GM21526 (cell line): ENCODE results near the gene ITGA8.

Experiments
- ATAC-seq: cut with Tn5 transposase; IDR thresholded peaks from one replicate; pipeline ENCODE4 v1.9.1; 2021; ENCODE audit warnings: moderate library complexity; ENCODE audit not compliant: unreplicated experiment, low FRiP score

ITGA8 gene

DNA sequence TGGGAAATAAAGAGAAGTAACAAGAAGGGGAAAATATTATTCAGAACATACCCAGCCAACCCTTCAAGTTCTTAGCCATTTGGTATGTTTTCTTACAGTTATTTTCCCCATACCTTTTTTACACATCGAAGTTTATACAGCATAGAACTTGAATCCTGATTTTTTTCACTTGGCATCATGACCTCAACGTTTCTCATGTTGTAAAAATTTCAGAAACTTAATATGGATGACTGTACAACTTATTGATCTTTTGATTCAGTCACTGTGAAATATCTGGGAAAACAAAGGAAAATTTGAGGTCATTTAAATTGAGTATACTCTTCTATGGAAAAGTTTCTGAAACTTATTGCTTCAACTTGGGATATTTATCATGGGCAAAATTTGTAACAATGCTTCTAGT lies 245.1 kb downstream of the ITGA8 start:
- ATAC-seq = no peak

DNA sequence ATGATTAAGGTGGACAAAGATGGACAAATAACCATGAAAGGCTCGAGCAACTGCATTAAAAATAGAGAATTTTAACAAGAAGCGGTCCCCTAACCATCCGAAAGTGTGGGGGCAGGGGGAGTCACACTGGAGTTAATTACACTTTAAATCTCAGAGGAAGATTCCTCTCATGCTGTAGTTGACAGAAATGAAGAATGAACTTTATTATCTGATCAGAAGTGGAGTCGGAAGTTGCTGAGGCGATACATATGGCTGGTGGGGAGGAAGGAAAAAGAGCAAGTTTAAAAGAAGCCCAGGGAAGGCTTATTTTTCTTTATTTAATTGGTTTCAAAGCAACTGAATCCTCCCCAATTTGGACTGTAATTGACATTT lies 246.3 kb downstream of the ITGA8 start:
- ATAC-seq = no peak

DNA sequence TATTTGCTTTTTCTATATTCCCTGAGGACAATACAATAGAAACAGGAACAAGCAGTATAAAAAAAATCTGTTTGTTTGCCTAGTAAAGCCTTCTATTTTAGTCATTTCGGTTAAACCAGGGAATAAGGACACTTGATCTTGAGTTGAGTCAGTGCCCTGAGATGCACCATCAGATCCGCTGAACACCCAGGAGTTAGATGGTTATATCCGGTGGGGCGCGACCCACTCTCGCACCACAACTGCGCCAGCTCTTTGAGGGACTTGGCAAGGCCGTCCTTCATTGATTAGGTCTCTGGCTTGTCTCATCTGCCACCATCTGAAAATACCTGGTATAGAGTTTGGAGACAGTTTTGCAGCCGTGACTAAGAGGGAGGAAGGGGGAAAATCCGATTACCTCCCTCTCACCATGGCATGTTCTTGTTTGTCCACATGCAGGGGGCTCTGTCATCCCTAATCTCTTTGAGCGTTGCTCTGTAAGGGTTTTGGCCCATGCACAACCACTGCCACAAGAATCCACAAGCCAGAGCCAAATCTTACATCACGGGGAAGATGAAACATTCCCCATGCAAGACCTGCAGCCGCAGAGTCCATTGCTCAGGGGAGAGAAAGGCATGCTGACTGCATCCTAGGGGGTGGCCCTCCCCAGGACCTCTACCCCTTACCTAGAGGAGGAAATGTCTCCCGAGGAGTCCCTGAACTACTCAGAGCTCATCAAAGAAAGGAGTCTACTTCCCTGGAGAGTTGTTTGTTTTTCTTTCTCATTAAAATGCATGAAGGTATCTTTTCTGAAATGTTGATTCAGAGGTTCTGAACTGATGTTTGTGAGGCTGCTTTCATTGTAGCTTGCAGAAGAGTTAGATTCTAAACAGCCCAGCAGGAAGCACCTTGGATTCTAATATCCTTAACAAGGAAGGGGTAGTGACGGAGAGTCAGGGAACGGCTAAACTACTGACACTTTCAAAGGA lies 247.0 kb downstream of the ITGA8 start:
- ATAC-seq = no peak

DNA sequence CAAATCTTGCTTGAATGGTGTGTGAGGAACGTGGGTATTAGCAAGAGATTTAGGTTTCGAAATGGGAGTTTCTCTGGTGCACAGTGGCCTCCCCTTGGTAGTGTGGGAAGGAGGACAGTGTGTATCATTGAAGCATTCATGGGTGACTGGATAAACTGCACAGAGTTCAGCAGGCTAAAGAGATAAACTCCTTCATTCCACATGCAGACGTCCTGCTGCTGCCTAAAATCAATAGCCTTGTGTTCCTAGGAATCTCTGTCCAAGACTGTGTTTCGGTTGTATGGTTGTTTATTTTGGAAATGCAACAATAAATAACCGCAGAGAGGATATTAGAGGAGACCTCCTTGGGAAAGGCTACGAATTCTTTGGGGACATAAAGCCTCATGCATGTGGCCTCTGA lies 247.7 kb downstream of the ITGA8 start:
- ATAC-seq = no peak

DNA sequence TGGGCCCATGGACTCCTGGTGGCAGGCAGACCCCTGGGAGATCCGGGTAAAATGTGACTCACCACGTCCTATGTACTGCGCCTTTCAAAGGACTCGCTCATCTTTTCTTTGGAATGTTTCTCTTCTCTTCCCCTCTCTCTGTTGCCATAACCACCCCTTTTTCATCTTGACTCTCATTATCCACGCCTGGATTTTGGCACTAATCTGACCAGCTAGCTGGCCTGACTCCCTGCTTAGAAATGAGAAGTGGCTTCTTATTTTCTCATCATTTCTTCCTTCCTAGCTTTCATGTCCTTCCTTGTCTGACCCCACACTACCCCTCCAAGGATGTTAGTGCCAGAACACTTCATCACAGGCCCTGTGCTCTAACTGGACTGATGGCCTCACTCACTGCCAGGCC lies 250.6 kb downstream of the ITGA8 start:
- no peak for ATAC-seq

DNA sequence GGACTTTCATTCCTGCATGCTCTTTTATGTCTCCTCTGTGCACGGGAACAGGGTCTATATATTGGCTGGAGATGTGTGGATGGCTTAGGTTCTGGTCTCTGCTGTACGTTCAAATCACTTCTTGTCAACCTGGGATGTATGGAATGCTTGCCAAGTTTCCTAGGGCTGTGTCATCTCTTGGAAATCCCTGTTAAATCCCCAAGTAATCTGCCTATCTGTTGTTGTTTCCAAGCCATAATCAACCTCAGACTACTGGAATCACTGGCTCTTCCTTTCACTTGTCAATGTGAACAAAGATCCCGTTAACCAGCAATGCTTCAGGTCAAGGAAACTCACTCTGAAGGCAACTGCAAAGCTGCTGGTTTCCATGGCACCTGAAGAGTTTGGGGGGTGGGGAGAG lies 255.3 kb downstream of the ITGA8 start:
- ATAC-seq = no peak
